CD4-positive, alpha-beta T cell treated with Interleukin-17A for 1 hour (primary cell): ENCODE measurements around the gene EGLN3.

Experiments used
- DNase-seq: peaks from one replicate; pipeline ENCODE4 v3.0.0-alpha.2; 2020

EGLN3 gene

DNA sequence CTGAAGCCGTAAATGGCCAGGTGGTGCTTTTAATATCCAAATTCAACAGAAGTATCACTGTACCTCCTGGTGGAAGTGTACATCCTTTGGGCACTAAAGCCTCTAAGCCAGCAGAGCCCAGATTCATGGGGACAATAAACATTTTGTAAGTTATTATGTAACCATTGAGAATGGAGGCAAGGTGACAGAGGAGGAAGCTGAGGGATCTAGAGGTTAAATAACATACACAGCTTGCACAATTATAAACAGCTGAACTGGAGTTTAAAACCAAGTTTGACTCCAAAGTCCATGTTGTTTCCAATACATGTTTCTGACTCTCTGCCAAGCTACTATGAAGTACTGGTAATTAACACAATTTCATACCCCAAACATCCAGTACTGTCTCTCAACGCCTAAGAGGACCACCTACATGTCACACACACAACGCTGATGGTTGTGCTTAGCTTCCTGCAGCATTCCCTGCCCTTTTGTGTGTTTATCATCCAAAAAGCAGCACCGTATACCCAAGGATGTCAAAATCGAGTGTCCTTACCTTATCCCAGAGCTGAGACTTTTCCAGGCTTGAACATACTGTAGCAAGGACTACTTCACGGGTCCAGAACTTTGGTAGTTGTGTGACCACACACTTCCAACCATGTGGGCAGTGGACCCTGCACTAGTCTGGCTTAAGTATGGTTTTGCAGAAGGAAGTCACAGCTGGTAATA, 41.3 kb downstream of the EGLN3 start:
- no peak for DNase-seq

DNA sequence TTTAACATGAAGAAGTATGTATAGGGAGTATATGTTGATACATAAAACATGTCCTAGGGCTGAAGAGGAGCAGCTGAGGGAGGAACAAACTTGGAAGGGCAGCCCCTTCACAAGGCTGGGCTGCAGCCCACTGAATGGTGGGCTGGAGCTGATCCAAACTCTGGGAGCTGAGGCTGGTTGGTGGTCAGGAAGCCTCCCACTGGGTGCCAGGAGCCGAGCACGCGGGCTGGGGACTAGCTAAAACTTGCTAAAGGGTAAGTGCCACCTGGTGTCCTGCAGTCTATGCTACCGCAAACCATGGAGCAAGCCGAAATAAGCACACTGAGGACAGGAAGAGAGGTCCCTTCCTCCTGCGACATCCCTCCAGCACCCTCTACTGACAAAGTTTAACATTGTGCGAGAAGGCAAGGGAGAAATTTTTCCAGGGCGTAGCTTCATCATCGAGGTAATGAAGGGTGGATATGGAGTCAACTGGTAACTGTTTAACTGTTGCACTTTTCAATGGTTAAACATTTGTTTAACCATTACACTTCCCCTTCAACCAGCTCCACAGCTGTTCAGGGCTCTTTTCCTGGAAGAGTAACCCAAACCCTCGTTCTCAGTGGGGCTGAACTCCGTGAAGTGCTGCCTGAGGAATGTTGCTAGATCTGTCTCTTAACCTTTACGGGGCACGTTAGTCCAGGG, 42.2 kb downstream of the EGLN3 start:
- no peak for DNase-seq

DNA sequence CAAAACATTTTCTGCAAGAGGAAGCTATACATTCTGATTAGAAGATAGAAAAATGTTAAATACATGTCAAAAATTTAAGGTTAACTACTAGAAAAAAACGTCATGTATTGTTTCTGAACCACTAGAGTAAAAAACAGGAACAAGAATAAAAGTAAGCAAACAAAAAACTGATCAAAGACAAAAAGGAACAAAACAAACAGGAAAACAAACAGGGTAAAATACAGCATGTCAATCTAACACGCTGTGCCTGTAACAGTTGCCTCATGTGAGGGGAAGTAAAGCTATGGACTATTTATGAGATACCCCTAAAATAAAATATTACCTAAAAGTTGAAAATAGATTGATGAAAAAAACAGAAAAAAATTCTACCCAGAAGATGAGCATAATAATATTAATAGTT, 43.9 kb downstream of the EGLN3 start:
- no peak for DNase-seq

DNA sequence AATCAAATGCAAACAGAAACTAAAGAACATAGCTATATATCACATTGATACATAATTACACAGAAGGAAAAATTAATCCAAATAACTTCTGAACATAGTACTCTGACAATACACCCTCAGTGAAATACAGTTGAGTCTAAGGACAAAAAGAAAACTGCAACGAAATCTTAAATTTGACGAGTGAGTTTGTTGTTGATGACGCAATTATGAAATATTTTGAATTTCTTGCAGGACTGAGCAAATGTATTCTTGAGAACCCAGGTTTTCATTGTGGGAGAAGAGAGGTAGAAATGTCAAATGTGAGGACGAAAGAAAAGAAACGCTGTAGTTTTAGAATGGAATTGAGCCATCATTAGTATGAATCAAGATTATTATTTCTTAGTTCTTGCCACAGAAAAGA, 46.3 kb downstream of the EGLN3 start:
- DNase-seq = no peak

DNA sequence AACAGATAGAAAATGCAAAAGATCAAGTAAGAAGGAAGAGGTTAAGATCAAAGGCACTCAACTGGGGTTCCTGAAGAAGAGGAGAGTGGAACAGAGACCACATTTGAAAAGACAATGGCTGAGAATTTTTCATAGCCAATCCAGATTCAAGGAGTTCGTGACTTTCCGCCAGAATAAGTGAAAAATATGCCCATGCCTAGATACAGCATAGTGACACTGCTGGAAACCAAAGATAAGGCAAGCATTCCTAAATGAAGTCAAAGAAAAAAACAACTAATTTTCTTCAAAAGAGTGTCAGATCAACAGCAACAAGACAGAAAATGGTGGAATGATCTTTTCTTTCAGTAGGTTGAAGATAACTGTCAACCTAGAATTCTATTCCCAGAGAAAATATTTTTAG, 47.5 kb downstream of the EGLN3 start:
- DNase-seq = no peak

DNA sequence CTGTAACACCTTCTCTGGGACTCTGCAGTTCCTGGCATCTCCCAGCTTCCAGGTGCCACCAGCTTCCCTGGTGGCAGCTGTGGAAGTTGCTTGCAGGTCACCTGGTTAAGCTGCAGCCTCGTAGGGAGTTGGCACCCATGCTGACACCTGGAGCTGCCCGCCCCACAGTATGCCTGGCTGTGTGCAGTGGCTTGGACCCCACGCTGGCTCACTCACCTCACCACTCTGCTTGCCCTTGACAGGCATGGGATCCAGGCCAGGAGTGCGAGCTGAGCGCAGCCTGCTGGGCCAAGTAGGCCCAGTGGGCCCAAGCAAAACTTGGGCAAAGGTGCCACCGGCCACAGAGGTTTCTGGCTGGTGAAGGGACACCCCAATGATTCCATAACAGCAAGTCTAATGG, 48.5 kb downstream of the EGLN3 start:
- no peak for DNase-seq

DNA sequence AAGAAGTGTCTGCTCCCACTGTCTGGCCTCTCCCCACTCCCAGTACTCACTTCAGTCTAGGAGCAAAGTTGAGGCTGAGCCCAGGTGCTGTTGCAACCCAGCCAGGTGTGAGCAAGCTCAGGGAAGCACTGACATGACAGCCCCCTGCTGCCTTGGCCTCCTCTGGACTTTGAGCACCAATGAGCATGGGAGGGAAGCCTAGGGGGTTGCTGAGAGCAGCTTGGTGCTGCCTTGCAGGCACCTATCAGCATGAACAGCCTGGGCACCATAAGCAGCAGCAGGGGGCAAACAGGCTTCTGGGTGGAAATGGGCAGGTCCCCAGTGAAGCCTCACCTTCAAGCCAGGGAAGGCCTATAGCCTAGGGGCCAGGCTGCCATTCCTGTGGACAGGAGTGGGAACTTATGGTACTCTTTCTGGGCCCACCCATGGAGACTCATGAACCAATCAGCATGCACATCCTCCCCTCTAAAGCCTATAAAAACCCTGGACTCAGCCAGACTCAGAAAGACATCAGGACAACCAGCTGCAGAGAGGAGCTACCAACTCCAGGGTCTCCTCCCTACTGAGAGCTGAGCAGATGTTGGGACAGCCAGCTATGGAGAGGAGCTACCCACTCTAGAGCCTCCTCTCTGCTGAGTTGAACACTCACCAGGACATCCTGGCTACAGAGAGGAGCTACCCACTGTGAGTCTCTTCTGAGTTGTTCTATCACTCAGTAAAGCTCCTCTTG, 49.3 kb downstream of the EGLN3 start:
- no peak for DNase-seq

DNA sequence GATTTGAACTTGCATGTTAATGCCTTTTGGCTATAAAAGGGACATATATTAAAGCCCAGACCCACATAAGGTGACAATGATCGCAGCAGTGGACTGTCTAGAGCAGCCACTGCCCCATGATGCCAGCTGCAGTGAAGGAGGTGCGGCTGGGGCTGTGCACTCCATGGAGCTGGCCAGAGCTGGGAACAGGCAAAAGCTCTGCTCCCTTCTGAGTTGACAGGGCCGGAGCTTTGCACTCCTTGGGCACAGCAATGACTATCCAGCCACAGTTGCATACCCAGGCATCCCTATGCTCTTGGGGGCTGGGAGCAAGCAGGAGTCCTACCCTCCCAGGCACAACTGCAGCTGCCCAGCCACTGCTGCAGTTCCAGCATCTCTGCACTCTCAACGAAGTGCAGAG, 50.2 kb downstream of the EGLN3 start:
- no peak for DNase-seq

DNA sequence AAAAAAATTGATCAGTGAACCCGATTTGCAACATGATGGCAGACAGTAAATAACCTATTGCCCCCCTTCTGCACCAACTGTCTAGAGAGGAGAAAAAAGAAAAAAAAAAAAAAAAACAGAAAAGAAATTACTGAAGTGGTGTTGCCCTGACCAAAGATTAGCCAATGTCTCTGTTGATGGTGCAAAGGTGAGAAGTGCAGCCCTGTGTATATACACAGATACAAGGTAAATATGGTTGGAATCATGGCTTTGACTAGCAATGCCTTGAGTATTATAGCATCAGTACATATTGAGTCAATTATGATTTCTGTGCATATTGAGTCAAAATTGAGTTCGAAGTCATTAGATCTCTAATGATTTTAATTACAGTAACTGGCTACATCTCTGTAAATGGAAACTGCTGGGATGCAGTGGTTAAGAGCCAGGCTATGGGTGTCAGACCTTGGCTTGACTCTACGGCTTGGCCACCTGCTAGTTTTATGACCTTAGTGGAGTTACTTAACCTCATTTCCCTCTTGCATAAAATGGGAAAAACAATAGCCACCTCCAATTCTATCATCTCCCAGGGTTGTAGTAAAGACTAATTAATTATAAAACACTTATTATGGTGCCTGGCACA, 51.0 kb downstream of the EGLN3 start:
- no peak for DNase-seq

DNA sequence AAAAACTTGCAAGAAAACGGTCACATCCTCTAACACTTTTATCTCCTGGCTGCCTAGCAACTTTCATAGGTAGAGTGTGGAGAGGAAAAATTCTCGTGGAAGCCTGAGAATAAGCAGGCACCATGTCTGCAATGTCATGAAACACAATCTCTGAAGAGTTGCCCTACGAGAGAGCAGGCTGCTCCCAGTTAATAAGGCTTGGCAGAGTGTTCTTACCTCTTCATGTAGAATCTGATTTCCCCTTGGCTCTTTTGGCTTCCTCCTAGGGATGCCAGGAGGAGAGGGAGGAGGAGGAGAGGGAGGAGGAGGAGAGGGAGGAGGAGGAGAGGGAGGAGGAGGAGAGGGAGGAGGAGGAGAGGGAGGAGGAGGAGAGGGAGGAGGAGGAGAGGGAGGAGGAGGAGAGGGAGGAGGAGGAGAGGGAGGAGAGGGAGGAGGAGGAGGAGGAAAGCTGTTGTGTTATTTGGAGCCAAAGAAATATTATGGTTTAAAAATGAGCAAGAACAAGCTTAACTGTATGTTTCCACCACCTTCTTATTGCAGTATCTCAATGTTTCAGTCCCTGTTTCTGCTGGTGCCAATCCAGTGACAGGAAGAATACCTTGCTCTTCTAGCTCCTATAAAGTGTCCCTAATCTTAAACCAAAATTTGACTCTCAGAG, 52.9 kb downstream of the EGLN3 start:
- DNase-seq = no peak

DNA sequence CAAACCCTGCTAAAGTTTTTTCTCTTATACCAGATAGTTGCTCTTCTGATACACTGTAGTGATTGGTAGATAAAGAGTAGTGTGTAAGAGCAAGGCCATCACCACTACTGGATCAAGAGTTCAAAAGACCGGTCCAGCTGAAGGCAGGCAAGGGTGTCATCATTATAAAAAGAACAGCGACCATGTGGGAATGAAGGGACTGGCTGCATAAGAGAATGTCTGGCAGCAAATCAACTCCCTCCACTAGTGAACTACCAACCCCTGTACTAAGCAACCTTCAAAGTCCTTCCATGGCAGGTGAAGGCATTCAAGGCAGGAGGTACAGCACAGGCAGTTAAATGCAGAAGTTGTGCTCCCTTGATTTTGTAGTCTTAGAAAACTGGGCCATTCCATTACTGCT, 53.5 kb downstream of the EGLN3 start:
- DNase-seq = no peak

DNA sequence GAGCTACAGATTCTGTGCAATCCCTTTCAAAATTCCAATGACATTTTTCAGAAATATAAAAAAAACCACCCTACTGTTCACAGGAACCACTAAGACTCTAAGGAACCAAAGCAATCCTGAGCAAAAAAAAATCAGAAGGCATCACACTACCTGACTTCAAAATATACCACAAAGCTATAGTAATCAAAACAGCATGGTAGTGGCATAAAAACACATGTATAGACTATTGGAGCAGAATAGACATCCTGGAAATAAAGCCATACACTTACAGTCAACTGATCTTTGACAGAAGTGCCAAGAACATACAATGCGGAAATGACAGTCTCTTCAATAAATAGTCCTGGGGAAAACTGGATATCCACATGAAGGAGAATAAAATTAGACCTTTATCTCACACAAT, 56.5 kb downstream of the EGLN3 start:
- DNase-seq = no peak

DNA sequence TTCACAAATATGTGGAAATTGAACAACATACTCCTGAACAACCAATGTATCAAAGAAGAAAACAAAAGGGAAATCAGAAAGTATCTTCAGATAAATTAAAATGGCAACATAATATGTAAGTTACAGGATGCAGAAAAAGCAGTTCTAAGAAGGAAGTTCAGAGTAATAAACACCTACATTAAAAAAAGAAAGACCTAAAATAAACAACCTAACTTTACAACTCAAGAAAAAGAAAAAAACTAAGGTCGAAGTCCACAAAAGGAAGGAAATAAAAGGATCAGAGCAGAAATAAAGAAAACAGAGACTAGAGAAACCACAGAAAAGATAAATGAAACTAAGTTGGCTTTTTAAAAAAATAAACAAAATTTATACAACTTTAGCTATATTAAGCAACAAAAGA, 59.2 kb downstream of the EGLN3 start:
- DNase-seq = no peak

DNA sequence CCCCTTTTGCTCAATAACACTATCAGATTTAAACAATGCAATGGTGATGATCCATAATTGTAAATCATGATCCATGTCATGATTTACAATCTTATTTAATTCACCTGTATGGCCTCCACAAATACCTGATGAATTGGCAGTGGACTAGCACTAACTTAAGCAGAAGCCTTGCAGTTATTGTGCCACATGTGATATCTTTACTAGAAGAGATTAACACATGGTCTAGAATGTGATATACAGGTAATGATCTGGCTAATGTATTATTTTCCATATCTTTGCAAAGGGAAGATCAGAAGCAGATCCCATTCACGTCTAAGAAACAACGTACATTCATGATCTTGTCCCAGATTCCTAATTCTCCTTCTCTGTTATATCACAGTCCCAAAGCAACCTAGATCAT, 66.0 kb downstream of the EGLN3 start:
- no peak for DNase-seq

DNA sequence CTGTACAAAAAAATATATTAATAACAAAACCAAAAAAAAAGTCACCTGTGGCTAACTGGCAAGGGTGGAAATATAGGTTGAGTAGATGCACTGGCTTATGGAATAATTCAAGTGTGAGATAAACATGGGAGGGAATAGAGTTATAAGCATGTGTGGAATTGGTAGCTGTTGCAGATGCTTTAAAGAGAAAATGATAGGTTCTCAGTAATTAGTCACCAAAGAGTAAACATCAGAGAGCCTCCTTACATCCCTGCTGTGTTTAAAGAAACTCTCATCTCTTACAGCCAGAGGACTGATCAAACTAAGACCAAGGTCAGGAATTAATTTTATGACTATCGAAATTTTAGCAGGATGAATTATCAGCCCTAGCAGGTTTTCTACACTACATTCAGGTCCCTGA, 70.5 kb downstream of the EGLN3 start:
- DNase-seq = no peak

DNA sequence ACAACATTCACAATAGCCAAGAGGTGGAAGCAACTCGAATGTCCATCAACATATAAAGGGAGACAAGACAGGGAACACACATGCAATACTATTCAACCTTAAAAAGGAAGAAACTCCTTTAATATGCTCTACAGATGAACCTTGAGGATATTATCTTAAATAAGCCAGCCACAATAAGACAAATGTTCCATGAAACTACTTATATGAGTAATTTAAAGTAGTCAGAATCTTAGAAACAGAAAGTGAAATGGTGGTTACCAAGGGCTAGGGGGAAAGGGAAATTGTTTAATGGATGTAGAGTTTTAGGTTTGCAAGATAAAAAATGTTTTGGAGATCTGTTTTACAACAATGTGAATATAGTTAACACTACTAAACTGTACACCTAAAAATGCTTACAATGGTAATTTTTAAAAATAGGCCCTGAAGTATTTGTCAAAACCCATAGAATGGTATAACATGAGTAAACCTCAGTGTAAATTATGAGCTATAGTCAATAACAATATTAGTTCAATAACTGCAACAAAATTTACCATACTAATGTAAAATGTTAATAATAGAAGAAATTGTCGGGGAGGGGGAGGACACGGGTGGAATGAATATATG, 71.1 kb downstream of the EGLN3 start:
- DNase-seq = no peak

DNA sequence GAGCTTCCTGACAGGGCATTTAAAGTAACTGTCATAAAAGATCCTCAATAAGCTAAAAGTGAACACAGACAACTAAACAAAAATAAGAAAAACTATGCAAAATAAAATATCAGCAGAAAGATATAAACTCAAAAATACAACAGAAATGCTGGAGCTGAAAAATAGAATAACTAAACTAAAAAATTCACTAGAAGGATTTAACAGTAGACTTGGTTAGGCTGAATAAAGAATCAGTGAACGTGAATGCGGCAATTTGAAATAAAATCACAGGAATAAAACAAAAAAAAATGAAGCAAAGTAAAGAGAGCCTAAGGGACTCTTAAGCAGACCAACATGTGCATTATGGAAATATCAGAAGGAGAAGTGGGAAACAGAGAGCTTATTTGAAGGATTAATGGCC, 74.6 kb downstream of the EGLN3 start:
- no peak for DNase-seq
